Activated T-cell treated with anti-CD3 and anti-CD28 coated beads, Interleukin-2, amount 50 U/mL, for 48 hours (primary cell): ENCODE data around the gene COX11.
A peak's percentile ranks its signal among the peaks of the same experiment; 100 is the strongest.

Experiments
- DNase-seq, 2 experiments: peaks; one replicate each; pipeline ENCODE4 v3.0.0-alpha.2; 2020

Gene COX11

GRCh38 chr17:54967621-54968261, 713 bp downstream of the COX11 start:
- DNase-seq, result peak; percentile 29 to 37

GRCh38 chr17:54956791-54957190, 11.7 kb downstream of the COX11 start:
- no peak for DNase-seq

- no peak for DNase-seq
Measured at GRCh38 chr17:54951286-54951685, 17.2 kb downstream of the COX11 start.

GRCh38 chr17:54950116-54950515, 18.3 kb downstream of the COX11 start:
- no peak for DNase-seq

GRCh38 chr17:54948380-54948779, 20.1 kb downstream of the COX11 start:
- no peak for DNase-seq

- no peak for DNase-seq
Measured at GRCh38 chr17:54947396-54947795, 21.1 kb downstream of the COX11 start.

GRCh38 chr17:54945671-54946070, 22.8 kb downstream of the COX11 start:
- no peak for DNase-seq

- no peak for DNase-seq
Measured at GRCh38 chr17:54945231-54945630, 23.2 kb downstream of the COX11 start.

- DNase-seq, result no peak
Measured at GRCh38 chr17:54944796-54945195, 23.7 kb downstream of the COX11 start.

- no peak for DNase-seq
Measured at GRCh38 chr17:54941285-54941684, 27.2 kb downstream of the COX11 start.

- DNase-seq, result no peak
Measured at GRCh38 chr17:54937426-54937825, 31.0 kb downstream of the COX11 start.

- no peak for DNase-seq
Measured at GRCh38 chr17:54937018-54937417, 31.4 kb downstream of the COX11 start.

GRCh38 chr17:54935471-54935870, 33.0 kb downstream of the COX11 start:
- DNase-seq, result no peak

- no peak for DNase-seq
Measured at GRCh38 chr17:54933921-54934320, 34.5 kb downstream of the COX11 start.

GRCh38 chr17:54932711-54933110, 35.7 kb downstream of the COX11 start:
- no peak for DNase-seq

GRCh38 chr17:54927525-54927924, 40.9 kb downstream of the COX11 start:
- no peak for DNase-seq

GRCh38 chr17:54924405-54924804, 44.0 kb downstream of the COX11 start:
- DNase-seq, result no peak

- no peak for DNase-seq
Measured at GRCh38 chr17:54920819-54921218, 47.6 kb downstream of the COX11 start.

- DNase-seq, result no peak
Measured at GRCh38 chr17:54919425-54919824, 49.0 kb downstream of the COX11 start.

- DNase-seq, result no peak
Measured at GRCh38 chr17:54916721-54917120, 51.7 kb downstream of the COX11 start.
